Body of pancreas (tissue), 4 donors: Measurements from ENCODE around the gene PAPPA.

Experiments
- CTCF ChIP-seq, 7 experiments: fragments of 450-650 bp in 4 of 7; fragments of 200-600 bp in 3 of 7; sonication (generic) in 3 of 7; IDR thresholded peaks; one replicate each; pipeline ENCODE4 v1.5.1; 2016 to 2019; ENCODE audit warnings: antibody characterized with exemption in 7 of 7
- POLR2A ChIP-seq, 3 donors: fragments of 450-650 bp; IDR thresholded peaks; one replicate each; pipeline ENCODE4 v1.6.1; 2016; ENCODE audit warnings: antibody characterized with exemption in 3 of 3, mild to moderate bottlenecking in 2 of 3

GRCh38 chr9:116360989-116361388 lies 207.4 kb downstream of the PAPPA start:
- TF ChIP-seq CTCF (IDR thresholded peaks at IDR 0.05) (no peak), POLR2A (IDR thresholded peaks at IDR 0.05) (no peak)
